Measurements from ENCODE around the gene IGSF23.
A peak's percentile ranks its signal among the peaks of the same experiment; 100 is the strongest.

IGSF23 gene, protein sequence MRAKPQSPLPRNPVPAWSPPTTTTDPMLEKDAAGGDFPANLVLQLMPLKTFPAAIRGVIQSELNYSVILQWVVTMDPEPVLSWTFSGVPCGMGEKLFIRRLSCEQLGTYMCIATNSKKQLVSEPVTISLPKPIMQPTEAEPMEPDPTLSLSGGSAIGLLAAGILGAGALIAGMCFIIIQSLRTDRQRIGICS

DNA sequence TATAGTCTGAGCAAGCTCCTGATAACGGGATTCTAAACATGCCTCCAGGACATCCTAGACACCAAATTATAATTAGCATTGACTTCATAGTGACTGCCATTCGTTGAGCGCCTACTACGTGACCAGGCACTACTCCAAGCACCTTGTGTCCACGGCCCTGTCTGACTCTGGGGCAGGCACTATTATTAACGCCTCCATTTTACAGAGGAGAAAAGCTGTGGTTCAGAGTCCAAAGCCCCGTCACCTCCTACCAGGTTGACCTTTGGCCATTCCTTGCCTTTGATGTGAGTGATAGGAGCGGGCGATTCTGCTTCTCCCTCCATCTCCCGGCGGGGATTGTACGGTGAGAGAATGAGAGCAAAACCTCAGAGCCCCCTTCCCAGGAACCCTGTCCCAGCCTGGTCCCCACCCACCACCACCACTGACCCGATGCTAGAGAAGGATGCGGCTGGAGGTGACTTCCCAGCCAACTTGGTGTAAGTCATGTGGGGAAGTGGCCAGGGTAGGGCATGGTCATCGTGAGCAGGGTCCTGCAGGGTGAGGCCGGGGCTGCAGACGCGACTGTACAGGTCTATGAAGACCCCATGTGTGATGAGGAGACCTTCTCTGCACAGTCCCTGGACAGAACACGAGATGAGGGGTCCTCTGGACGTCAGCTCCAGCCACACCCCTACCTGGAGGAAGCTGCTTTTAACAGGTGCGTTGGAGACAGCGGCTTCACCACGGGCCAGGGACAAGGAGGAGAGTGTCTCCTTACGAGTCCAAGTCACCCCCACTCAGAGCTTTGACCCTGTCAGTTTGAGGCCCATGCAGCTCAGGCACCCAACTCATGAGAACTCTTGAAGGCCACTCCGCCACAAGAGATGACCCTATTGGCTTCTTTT is at the start of gene IGSF23:
TSS of gene IGSF23 (plus strand) at position 269 of the 884 bp plus-strand sequence. CDS start at position 352, 83 bp downstream.
- DNase-seq (ENCODE audit: low read depth), result no peak

DNA sequence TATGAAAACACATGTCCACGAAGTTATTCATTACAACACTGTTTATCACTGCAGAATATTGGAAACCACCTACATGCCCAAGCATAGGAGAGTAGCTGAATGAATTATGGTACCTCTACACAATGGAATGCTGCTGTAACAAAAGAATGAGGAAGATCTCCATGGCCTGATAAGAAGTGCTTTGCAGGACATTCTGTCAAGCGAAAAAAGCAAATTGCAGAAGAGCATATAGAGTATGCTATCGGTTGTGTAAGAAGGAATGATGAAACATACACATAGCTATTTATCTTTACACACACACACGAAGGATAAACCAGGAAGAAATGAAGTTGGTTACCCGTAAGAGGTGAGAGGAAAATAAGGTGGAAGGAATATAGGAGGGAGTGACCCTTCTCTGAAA is 46.4 kb upstream of the IGSF23 start:
- DNase-seq (ENCODE audit: low read depth), result no peak

DNA sequence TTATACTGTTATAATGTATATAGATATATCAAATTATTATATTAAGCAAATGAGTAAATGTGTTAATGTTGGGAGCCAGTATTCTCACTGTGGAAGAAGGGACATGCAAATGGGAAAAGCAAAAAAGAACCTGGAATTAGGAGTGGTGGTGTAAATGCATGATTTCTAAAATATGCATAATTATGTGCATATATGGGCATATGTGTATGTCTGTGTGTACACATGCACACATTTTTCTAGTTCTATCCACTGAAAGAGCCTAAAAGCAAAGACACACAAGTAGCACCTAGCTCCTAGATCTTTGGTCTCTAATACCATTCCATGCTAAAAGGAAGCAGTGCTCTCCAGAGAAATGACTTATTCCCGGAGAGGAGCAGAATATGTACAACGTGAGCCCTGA is 45.6 kb upstream of the IGSF23 start:
- no peak for DNase-seq (ENCODE audit: low read depth)

DNA sequence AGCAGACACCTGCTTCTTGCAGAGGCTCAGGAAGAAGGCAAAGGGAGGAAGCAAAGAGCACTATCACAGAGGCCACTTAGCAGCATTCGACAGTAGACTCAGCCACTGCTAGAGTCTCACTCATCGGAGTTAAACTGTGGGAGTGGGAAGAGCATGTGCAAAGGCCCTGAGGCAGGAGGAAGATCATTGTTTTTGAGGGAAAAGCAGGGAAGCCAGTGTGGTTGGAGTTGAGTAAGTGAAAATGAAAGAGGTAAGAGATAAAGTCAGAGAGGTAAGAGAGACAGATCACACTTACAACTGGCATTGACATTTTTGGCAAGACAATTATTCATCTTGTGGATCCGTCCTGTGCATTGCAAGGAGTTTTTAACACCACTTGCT is 42.8 kb upstream of the IGSF23 start:
- DNase-seq (ENCODE audit: low read depth), result no peak

DNA sequence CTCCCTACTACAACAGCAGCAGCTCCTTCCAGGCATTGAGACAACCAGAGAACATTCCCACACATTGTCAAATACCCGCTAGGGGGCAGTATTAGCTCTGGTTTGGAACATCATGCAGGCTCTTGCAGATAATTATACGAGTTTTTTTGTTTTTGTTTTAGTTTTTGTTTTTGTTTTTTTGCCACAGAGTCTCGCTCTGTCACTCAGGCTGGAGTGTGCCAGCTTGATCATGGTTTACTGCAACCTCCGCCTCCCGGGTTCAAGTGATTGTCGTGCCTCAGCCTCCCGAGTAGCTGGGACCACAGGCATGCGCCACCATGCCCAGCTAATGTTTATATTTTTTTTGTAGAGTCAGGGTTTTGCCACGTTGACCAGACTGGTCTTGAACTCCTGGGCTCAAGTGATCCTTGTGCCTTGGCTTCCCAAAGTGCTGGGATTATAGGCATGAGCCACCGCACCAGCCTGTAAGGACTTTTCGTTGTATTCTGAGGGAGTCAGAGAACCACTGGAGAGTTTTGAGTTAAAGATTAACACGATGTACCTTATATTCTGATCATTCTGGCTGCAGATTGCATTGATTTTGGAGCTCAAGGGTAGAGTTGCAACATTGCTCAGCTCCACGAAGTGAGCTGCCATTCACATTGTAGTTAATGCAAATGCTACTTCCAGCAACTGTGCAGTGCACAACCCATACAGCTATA is 42.2 kb upstream of the IGSF23 start:
- peak; percentile 19 for DNase-seq (ENCODE audit: low read depth)

DNA sequence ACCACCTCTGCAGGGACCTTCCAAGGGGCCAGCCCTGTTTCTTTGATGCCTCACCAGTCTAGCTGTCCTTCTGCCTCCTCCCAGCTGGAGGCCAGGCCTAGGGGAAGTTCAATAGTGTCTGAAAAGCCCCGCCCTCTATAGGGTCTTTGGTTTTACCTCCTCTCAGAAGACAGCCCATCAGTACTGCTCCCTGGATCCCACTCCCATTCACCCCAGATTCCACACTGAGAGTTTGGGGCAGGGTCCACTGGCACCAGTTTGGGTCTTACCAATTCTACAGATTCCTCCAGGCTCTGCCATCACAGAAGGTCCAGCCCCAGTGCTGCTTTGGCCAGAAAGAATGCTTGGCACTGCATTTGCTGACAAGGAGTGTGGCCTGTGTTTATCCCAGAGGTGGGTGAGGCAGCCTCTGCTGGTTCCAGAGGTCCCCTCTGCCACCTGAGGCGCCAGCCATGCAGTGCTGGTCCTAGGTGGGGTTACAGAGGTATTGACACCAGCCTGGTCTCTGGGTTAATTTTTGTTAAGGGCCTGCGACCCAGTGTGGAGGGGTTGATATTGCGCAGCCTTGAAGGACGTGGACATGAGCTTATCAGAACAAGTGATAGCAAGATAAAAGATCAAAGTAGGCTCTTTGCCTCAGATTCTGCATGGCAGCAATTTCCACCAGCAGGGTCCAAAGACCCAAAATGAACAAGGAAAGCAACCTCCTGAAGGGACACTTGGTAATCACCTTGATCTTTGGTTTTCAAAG is 41.4 kb upstream of the IGSF23 start:
- no peak for DNase-seq (ENCODE audit: low read depth)

DNA sequence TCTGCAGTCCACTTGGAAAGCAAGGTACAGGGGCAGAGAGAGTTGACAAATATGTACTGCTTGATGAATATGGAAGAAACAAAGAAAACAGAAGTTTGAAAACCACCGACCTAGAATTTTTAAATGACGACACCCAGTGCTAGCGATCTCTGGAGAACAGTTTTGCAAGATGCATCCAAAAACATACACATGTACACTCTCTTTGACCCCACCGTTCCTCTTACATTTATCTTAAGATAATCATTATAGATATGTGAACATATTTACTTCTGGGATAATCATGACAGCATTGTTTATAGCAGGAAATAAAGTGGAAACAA is 40.8 kb upstream of the IGSF23 start:
- DNase-seq (ENCODE audit: low read depth), result no peak

DNA sequence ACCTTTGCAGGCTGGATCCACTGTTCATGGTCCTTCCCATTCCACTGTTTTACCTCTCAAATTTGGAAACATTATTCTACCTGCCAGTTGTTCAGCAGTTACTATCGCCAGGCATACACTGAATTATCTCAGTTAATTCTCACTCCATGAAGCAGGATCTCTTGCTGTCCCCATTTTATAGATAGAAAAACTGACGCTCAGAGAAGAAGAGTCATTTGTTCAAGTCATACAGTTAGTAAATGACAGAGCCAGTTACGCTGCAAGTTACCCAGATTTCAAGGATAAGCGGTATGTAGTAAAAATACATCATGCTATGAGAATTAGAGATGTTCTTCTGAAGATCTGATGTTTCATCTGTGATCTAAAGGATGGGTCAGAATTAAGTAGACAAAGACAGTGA is 40.2 kb upstream of the IGSF23 start:
- DNase-seq (ENCODE audit: low read depth), result no peak

DNA sequence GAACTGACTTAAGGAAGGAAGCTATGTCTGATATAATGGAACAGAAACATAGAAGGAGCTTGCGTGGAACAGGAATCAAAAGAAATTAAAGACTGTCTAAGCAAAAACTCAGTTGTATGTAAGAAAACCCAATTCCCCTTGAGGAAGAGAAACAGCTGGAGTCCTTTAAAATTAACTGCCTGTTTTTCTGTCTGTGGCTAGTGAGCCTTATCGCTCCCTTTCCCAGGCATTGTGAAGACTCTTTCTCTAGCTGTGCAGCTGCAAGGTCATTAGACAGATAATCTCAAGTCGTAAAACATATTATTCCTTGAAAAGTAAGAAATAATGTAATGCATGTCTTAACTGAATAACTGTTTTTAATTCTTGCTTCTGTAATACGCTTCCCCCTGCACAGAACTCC is 39.7 kb upstream of the IGSF23 start:
- DNase-seq (ENCODE audit: low read depth), result no peak

DNA sequence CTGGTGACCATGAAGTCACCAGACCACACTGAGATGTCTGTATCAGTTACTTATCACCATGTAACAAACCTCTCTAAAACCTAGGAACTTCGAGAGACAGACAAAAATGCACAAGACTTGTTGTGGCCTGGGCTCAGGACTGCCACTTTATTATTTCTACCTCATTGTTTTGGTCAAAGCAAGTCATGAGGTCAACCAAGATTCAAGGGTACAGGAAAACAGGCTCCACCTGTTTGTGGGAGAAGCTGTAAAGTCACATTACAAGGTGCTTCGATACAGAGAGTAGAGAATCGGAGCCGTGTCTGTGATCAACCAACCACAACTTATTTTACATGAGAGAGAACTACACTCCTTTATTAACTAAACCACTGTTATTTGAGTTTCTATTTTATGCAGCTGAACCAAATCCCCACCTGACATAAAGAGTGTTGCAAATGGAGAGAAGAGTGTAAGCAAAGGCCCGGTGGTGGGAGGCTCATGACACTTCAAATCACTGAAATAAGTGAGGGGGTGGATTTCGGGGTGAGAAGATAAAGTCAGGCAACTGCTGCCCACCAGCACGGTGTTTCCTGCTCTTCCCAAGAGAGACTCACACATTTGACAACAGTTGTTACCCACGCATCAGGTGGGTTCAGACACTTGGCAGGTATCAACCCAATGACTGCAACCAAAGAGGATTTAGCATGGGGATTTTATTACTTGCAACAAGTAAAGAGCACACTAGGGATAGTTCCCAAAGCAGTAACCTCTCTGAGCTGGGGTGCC is 39.0 kb upstream of the IGSF23 start:
- DNase-seq (ENCODE audit: low read depth), result no peak

DNA sequence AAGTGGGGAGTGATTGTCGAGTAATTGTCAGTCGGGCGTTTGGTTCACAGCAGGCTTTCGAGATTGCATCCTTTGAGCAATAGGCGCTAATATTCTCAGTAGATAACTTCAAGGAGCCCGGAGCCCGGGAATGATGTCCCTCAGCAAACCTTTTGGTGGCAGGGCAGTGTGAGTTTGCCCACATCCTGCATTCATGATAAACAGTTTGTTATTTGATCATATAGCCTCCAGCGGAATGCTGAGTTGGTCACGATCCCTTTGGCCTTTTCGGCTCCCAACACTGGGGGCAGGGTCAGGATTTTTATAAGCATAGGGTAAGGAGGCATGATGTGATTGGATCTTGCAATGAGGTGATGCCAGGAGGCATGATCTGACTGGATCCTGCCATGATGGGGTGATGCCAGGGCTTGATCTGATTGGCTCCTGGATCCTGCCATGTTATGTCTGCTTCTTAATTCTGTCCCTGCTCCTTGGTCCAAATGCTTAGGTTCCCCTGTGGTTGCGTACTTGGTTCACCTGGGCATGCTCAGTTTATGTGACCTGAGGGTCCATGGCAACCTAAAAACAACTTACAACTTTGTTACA is 38.2 kb upstream of the IGSF23 start:
- DNase-seq (ENCODE audit: low read depth), result no peak

DNA sequence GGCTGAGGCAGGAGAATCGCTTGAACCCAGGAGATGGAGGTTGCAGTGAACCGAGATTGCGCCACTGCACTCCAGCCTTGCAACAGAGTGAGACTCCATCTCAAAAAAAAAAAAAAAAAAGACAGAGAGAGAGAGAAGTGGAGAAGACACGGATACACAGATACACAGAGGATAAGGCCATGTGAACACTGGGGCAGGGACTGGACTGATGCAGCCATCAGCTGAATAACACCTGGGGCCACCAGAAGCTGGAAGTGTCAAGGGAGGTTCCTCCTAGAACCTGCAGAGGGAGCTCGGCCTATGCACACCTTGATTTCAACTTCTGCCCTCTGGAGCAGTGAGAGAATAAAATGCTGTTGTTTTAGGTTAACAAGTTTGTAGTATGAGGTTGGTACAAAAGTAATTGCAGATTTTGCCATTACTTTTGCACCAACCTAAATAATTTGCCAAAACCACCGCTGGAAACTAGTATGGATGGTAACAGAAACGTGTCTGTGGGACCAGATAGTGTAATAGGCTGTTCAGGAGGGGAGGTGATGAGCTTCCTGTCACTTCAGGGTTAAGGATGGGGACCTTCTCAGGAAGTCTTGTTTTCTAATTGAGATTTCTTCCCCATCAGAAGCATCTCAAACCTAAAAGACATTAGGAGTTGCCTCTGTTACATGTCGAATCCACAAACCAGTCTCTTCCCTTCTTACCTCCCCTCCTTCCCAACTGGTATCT is 36.4 kb upstream of the IGSF23 start:
- DNase-seq (ENCODE audit: low read depth), result no peak

DNA sequence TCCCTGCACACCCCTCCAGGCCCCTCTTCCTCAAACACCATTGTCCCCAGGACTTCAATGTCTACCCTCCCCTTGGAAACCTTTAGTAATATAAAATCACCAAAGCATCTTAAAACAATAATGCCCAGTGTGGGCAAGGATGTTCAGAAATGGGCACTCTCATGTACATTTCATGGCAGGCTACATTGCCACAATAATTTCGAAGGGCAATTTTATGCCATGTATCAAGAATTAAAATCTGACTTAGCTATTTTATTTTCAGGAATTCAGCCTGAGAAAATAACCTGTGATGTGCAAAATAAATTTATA is 35.8 kb upstream of the IGSF23 start:
- DNase-seq (ENCODE audit: low read depth), result no peak

DNA sequence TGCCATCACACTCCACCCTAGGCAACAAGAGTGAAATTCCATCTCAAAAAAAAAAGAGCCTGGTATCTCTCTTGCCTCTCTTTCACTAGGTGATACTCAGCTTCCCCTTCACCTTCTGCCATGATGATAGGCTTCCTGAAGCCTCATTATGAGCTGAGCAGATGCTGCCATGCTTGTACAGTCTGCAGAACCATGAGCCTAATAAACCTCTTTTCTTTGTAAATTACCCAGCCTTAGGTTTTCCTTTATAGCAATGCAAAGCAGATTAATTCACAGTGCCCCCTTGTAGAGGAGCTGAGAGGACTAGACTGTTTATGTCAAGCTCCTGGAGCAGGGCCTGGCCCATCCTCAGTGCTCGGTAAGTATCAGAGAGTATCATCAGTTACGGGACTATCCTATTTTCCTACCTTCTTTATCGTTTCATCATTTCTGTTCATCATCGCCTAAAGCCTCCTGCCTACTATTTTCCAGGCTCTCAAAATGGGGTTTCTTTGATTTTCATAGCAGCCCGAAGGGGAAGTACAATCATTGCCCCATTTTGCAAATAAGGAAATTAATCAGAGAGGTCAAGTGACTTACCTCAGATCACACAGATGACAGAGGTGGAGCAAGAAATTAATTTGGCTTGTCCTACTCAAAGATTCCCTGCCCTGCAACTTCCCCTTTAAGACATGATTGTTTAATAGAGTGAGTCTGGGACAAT is 33.5 kb upstream of the IGSF23 start:
- no peak for DNase-seq (ENCODE audit: low read depth)

DNA sequence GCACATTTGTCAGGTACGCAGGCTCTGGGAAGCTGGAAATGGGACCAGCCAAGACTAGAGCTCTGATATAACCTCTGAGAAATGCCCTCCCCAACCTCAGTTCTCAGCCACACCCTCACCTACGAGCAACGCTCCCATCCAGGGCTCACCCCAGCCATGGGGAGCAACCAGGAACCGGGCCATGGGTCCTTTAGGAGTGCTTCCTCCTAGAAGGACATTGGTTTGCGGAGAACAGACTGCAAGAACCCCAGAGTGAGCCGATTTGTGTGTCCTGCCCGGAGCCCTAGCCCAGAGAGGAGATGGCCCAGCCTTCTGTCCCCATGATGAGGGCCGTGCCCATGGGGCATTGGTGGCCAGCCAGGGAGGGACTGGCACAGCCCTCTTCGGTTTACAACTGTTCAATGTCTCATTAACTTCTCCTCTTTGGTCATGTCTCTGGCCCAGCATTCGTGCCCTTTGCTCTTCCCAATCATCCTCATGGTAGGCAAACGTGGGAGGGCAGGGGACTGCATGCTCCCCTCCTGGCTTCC is 32.9 kb upstream of the IGSF23 start:
- no peak for DNase-seq (ENCODE audit: low read depth)

DNA sequence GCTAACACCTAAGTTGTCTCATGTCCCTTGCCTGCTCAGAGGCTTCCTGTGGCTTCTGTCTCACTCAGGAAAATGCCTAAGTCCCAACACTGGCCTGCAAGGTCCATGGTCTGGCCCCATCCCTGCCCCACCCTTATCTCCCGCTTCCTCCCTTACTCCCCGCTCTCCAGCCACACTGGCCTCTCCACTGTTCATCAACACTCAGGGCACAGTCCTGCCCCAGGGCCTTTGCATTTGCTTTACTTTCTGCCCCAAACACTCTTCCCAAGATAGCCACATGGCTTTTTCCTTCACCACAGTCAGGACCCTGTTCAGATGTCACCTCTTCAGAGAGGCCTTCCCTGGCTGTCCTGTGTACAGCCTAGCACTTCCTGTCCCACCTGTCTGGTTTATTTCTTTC is 32.1 kb upstream of the IGSF23 start:
- DNase-seq (ENCODE audit: low read depth), result no peak

DNA sequence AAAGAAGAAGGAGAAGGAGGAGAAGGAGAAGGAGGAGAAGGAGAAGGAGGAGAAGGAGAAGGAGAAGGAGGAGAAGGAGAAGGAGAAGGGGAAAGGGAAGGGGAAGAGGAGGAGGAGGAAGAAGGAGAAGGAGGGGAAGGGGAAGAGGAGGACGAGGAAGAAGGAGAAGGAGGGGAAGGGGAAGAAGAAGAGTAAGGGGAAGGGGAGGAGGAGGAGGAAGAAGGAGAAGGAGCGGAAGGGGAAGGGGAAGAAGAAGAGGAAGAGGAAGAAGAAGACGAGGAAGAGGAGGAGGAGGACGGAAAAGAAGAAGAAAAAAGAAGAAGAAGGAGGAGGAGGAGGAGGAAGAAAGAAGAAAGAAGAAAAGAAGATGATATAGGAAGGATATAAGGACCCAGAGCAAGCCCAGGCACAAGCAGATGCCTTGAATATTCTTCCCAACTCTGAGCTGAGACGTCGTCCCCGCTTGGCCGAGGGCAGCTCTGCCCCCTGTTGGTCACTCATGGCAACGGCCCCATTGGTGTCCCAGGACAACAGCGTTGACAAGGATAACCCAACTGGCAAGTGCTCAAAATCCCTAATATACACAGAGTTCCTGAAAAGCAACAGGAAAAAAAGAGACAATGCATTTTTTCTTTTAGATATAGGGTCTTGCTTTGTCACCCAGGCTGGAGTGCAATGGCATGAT is 30.6 kb upstream of the IGSF23 start:
- no peak for DNase-seq (ENCODE audit: low read depth)

DNA sequence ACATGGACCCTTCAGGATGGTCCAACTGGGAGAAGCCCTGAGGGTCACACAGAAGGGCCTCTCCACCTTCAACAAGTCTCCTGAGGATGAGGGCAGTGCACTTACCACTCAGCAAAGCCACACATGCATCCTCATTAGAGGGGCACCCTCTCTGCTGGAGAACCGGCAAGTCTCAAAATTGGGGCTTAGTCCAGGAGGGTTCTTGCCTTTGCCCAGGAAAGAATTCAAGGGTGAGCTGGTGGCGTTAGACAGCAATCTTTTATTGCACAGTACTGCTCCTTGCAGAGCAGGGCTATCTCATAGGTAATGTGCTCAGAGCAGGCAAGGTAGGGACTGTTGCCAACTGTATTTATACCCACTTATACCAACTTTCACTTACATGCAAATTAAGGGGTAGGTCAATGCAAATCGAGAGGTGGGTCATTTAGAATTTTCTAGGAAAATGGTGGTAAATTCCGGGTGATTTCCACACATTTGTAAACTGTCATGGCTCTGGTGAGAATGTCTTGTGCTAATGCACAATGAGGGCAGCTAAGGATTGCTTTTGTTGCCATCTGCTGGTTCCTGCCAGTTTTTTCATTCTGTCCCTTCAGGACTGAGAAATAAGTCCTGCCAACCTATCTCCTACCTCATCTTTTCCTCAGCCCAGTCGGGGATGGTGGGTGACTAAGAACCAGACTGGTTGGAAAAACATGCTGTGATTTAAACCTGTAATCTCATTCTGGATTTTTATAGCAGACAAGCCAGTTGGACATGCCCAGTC is 27.8 kb upstream of the IGSF23 start:
- no peak for DNase-seq (ENCODE audit: low read depth)
